Measurements from ENCODE around the gene ADGRB2.

Gene ADGRB2

DNA sequence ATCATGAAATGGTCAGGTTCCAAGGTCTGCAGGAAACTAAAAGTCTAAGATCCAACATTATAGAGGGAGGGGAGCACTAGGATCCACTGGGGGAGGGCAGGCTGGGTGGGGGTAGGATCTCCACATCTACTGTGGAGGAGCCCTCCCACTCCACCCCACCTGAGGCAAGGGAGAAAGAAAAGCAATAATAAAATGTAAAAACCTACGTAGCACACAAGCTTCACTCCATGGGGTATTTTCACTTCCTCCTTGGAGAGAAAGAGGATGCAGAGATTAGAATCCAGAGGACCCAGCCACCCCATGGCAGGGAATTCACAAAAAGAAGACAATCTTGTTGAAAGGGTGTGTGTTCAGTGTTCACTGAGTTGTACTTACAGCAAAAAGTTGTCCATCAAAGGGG is 37.3 kb upstream of the ADGRB2 start:
- no peak overlapping the region for H3K4me2 ChIP-seq (ENCODE audit: insufficient read depth, low read length)
- no peaks in the 10 kb centered on the region for H3K9me3 ChIP-seq (ENCODE audit: insufficient read depth, low read length, severe bottlenecking)
- peaks cover 12% of the 10 kb centered on the region; the same call in 1 of the 2 replicates for H3K4me1 ChIP-seq (ENCODE audit: insufficient read depth, low read length)
- H3K27ac ChIP-seq (ENCODE audit: low read length): no peak overlapping the region
- H3K27me3 ChIP-seq (ENCODE audit: insufficient read depth, low read length, poor library complexity): no peaks in the 10 kb centered on the region
- no peaks in the 10 kb centered on the region for H3K36me3 ChIP-seq (ENCODE audit: insufficient read depth, low read length)
- TF ChIP-seq EZH2 (IDR thresholded peaks at IDR 0.05; ENCODE audit: borderline replicate concordance, low read depth, low read length, severe bottlenecking): no peak
- TF ChIP-seq, protein P1, sequence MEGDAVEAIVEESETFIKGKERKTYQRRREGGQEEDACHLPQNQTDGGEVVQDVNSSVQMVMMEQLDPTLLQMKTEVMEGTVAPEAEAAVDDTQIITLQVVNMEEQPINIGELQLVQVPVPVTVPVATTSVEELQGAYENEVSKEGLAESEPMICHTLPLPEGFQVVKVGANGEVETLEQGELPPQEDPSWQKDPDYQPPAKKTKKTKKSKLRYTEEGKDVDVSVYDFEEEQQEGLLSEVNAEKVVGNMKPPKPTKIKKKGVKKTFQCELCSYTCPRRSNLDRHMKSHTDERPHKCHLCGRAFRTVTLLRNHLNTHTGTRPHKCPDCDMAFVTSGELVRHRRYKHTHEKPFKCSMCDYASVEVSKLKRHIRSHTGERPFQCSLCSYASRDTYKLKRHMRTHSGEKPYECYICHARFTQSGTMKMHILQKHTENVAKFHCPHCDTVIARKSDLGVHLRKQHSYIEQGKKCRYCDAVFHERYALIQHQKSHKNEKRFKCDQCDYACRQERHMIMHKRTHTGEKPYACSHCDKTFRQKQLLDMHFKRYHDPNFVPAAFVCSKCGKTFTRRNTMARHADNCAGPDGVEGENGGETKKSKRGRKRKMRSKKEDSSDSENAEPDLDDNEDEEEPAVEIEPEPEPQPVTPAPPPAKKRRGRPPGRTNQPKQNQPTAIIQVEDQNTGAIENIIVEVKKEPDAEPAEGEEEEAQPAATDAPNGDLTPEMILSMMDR (IDR thresholded peaks at IDR 0.05; ENCODE audit: borderline replicate concordance, extremely low read depth, low read length, poor library complexity, severe bottlenecking): no peak
- DNase-seq (no peak), ATAC-seq (ENCODE audit: insufficient read depth, low read depth) (no peak)
- no peak overlapping the region for H3K9ac ChIP-seq (ENCODE audit: low read depth, low read length)
- no peaks in the 10 kb centered on the region for H4K20me1 ChIP-seq (ENCODE audit: insufficient read depth, low read length)
- no peak overlapping the region for H3K4me3 ChIP-seq (ENCODE audit: low read depth in 1 of 2, low read length in 2 of 2)
- no peak overlapping the region for H2AFZ ChIP-seq (ENCODE audit: low read depth, low read length)
- no peaks in the 10 kb centered on the region for H3K79me2 ChIP-seq (ENCODE audit: insufficient read depth, low read length)

DNA sequence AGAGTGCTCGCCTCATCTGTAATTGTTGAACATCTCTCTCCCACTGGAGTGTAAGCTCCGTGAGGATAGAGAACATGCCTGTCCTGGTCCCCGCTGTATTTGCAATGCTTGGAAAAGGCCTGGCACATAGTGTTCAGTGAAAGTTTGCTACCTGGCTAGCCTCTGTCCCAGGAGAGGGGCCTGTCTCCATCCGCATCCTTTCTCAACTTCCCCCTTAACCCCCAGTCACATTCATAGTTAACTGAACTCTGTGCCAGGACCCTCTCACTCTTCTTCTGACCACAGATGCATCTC is 36.5 kb upstream of the ADGRB2 start:
- peaks cover 12% of the 10 kb centered on the region; the same call in 1 of the 2 replicates for H3K4me1 ChIP-seq (ENCODE audit: insufficient read depth, low read length)
- no peak overlapping the region for H3K4me2 ChIP-seq (ENCODE audit: insufficient read depth, low read length)
- no peaks in the 10 kb centered on the region for H4K20me1 ChIP-seq (ENCODE audit: insufficient read depth, low read length)
- ATAC-seq (ENCODE audit: insufficient read depth, low read depth) (no peak), DNase-seq (no peak)
- no peaks in the 10 kb centered on the region for H3K9me3 ChIP-seq (ENCODE audit: insufficient read depth, low read length, severe bottlenecking)
- TF ChIP-seq EZH2 (IDR thresholded peaks at IDR 0.05; ENCODE audit: borderline replicate concordance, low read depth, low read length, severe bottlenecking): no peak
- TF ChIP-seq, protein P1 (IDR thresholded peaks at IDR 0.05; ENCODE audit: borderline replicate concordance, extremely low read depth, low read length, poor library complexity, severe bottlenecking): no peak
- no peaks in the 10 kb centered on the region for H3K36me3 ChIP-seq (ENCODE audit: insufficient read depth, low read length)
- no peak overlapping the region for H2AFZ ChIP-seq (ENCODE audit: low read depth, low read length)
- H3K27ac ChIP-seq (ENCODE audit: low read length): no peak overlapping the region
- H3K4me3 ChIP-seq (ENCODE audit: low read depth in 1 of 2, low read length in 2 of 2): no peak overlapping the region
- no peak overlapping the region for H3K9ac ChIP-seq (ENCODE audit: low read depth, low read length)
- no peaks in the 10 kb centered on the region for H3K79me2 ChIP-seq (ENCODE audit: insufficient read depth, low read length)
- H3K27me3 ChIP-seq (ENCODE audit: insufficient read depth, low read length, poor library complexity): no peaks in the 10 kb centered on the region

DNA sequence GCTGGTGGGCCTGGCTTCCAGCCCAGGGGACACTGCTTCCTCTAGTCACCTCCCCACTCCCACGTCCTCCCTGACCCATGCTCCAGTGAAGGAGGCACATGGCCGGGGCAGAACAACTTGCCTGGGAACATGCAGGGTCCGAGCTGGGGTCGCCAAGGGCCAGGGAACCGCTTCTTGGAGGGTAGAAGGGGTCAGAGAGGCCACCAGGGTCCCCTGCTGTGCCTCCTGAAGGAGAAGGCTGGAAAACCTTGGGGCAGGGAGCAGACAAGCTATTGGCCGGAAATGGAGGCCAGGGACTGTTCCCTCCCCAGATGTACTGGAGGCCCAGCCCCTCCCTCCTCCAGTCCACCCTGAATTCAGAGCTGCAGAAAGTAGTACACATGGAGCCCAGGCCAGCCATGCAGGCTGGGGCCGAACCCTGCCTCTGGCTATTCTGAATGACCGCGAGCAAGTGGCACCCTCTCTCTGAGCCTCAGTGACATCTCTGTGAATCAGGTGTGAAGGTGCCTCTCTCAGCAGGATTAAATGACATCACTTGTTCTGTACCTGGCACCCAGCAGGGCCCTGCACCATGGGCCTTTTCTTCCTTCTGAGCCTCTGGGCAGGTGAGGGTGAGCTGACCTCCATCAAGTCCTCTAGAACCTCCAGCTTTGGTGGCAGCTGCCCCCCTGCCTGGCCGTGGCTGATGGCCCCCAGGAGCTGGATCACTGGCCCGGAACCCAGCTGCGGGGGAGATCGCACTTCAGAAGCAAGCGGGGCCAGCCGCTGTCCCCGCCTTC is 35.9 kb upstream of the ADGRB2 start:
- peaks cover 12% of the 10 kb centered on the region; the same call in 1 of the 2 replicates for H3K4me1 ChIP-seq (ENCODE audit: insufficient read depth, low read length)
- no peak overlapping the region for H3K27ac ChIP-seq (ENCODE audit: low read length)
- H3K36me3 ChIP-seq (ENCODE audit: insufficient read depth, low read length): no peaks in the 10 kb centered on the region
- TF ChIP-seq, protein P1 (IDR thresholded peaks at IDR 0.05; ENCODE audit: borderline replicate concordance, extremely low read depth, low read length, poor library complexity, severe bottlenecking): no peak
- TF ChIP-seq EZH2 (IDR thresholded peaks at IDR 0.05; ENCODE audit: borderline replicate concordance, low read depth, low read length, severe bottlenecking): no peak
- DNase-seq: no peak
- no peak overlapping the region for H3K4me3 ChIP-seq (ENCODE audit: low read depth in 1 of 2, low read length in 2 of 2)
- no peaks in the 10 kb centered on the region for H3K27me3 ChIP-seq (ENCODE audit: insufficient read depth, low read length, poor library complexity)
- no peak for ATAC-seq (ENCODE audit: insufficient read depth, low read depth)
- no peak overlapping the region for H2AFZ ChIP-seq (ENCODE audit: low read depth, low read length)
- no peak overlapping the region for H3K9ac ChIP-seq (ENCODE audit: low read depth, low read length)
- no peaks in the 10 kb centered on the region for H4K20me1 ChIP-seq (ENCODE audit: insufficient read depth, low read length)
- H3K4me2 ChIP-seq (ENCODE audit: insufficient read depth, low read length): no peak overlapping the region
- H3K9me3 ChIP-seq (ENCODE audit: insufficient read depth, low read length, severe bottlenecking): no peaks in the 10 kb centered on the region
- no peaks in the 10 kb centered on the region for H3K79me2 ChIP-seq (ENCODE audit: insufficient read depth, low read length)

Measured in DND-41 (cell line).